Measurements from ENCODE around the gene BPIFA3. TPM values are rescaled to one million over a fixed set of nuclear protein-coding genes. Genes with fewer than 3 reads are reported as not detected.

BPIFA3 gene
- total RNA-seq, 1 donor from 2014 or later, result not detected

DNA sequence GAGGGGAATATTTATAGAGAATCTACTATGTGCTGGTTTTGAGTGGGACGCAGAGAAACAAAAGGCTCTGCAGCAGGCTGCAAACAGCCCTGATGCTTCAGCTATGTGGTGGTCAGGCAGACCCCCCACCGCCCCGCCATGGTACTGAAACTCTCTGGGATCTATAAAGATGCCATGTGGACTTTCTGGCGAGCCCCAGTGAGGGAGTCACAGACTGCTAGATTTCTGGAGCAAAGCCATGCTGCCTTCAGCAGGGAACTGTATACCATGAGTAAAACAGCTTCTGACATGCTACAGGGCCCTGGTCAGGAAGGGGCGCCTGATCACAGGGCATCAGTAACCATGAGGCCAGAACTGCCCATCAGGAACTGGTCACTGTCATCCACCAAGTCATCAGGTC, 46.6 kb downstream of the BPIFA3 start:
- Mint-ChIP-seq H3K27me3 (ENCODE audit: insufficient read depth, low read depth) (peaks cover 2% of the 10 kb centered on the region), H3K9me3 (no peaks in the 10 kb centered on the region), H3K4me3 (no peak overlapping the region), H3K4me1 (no peaks in the 10 kb centered on the region), H3K27ac (no peak overlapping the region), H3K36me3 (no peaks in the 10 kb centered on the region)
- H3K36me3 ChIP-seq, result no peaks in the 10 kb centered on the region
- no peaks in the 10 kb centered on the region for H3K4me1 ChIP-seq
- no peak for DNase-seq (ENCODE audit: low spot score)
- TF ChIP-seq, protein P1, sequence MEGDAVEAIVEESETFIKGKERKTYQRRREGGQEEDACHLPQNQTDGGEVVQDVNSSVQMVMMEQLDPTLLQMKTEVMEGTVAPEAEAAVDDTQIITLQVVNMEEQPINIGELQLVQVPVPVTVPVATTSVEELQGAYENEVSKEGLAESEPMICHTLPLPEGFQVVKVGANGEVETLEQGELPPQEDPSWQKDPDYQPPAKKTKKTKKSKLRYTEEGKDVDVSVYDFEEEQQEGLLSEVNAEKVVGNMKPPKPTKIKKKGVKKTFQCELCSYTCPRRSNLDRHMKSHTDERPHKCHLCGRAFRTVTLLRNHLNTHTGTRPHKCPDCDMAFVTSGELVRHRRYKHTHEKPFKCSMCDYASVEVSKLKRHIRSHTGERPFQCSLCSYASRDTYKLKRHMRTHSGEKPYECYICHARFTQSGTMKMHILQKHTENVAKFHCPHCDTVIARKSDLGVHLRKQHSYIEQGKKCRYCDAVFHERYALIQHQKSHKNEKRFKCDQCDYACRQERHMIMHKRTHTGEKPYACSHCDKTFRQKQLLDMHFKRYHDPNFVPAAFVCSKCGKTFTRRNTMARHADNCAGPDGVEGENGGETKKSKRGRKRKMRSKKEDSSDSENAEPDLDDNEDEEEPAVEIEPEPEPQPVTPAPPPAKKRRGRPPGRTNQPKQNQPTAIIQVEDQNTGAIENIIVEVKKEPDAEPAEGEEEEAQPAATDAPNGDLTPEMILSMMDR (IDR thresholded peaks at IDR 0.05), result no peak
- no peaks in the 10 kb centered on the region for H3K9me3 ChIP-seq (ENCODE audit: low read depth)
- no peaks in the 10 kb centered on the region for H3K27me3 ChIP-seq
- no peaks in the 10 kb centered on the region for H3K79me2 ChIP-seq (ENCODE audit: low read depth)
- H4K20me1 ChIP-seq (ENCODE audit: low read depth), result no peaks in the 10 kb centered on the region
- no peak overlapping the region for H3K4me2 ChIP-seq
- H2AFZ ChIP-seq (replicated peaks), result no peak overlapping the region
- H3K4me3 ChIP-seq, result no peak overlapping the region
- no peaks in the 10 kb centered on the region for H3F3A ChIP-seq (ENCODE audit: low read depth)
- H3K27ac ChIP-seq, result no peak overlapping the region
- no peak overlapping the region for H3K9ac ChIP-seq

DNA sequence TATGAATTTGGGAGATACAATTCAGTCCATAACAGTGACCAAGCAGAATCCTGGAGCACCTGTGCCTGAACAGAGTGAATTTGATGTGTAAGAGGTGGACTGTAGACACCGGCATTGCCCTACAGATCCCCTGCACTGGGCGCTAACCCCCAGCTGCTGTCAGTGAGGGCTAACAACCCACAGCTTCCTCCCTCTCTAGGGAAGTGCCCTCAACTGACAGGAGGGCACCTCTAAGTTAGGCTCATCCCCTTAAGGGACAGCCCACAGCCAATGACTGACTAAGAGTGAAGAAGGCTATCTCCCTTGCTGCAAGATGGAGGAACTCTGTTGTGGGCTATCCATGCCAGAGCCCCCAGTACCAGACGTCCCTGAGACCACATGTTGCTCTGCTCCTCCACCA, 50.5 kb downstream of the BPIFA3 start:
- H3K9me3 ChIP-seq (ENCODE audit: low read depth), result no peaks in the 10 kb centered on the region
- H2AFZ ChIP-seq (replicated peaks), result no peak overlapping the region
- H4K20me1 ChIP-seq (ENCODE audit: low read depth), result no peaks in the 10 kb centered on the region
- no peaks in the 10 kb centered on the region for H3K4me1 ChIP-seq
- H3F3A ChIP-seq (ENCODE audit: low read depth), result no peaks in the 10 kb centered on the region
- no peaks in the 10 kb centered on the region for H3K4me1 Mint-ChIP-seq
- DNase-seq (ENCODE audit: low spot score), result no peak
- H3K9ac ChIP-seq, result no peak overlapping the region
- H3K36me3 ChIP-seq, result no peaks in the 10 kb centered on the region
- no peak overlapping the region for H3K4me2 ChIP-seq
- TF ChIP-seq, protein P1 (IDR thresholded peaks at IDR 0.05), result no peak
- H3K4me3 ChIP-seq, result no peak overlapping the region
- H3K36me3 Mint-ChIP-seq, result no peaks in the 10 kb centered on the region
- no peaks in the 10 kb centered on the region for H3K9me3 Mint-ChIP-seq
- no peak overlapping the region for H3K4me3 Mint-ChIP-seq
- no peaks in the 10 kb centered on the region for H3K79me2 ChIP-seq (ENCODE audit: low read depth)
- H3K27me3 Mint-ChIP-seq (ENCODE audit: insufficient read depth, low read depth), result peaks cover 4% of the 10 kb centered on the region
- H3K27me3 ChIP-seq, result no peaks in the 10 kb centered on the region
- no peak overlapping the region for H3K27ac ChIP-seq
- no peak overlapping the region for H3K27ac Mint-ChIP-seq

DNA sequence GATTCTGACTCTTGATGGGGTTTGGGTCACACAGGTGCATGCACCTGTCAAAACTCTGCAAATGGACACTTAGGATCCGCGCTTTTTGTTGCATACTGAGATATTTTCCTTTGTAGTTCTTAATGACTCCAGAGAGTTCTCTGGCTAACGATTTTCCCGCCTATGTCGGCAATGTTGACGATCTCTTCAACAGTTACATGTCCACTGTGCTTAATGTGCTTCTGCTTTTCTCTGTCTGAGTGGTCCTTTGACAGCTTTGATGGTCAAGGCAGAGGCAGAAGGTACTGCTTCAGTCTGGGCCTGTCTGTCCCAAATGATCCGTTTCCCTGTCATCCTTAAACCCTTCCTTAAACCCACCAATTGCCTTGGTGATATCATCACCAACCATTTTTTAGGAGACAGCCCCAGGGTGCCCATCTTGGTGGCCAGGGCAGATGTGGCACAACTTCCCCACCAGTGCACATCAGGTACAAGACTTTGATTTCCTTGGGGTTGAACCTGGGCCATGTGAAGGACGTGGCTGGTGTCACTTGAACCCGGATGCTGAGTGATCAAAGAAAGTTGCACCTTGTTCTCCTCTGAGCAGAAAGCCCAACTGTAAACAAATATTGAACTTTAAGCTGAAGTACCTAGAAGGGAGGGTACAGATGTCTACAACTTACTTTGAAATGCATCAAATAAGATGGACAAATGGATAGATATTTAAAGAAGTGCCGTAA, 55.2 kb downstream of the BPIFA3 start:
- H3K36me3 ChIP-seq, result no peaks in the 10 kb centered on the region
- Mint-ChIP-seq H3K4me1 (peaks cover under 1% of the 10 kb centered on the region), H3K4me3 (no peak overlapping the region), H3K9me3 (no peaks in the 10 kb centered on the region), H3K27ac (no peak overlapping the region), H3K27me3 (ENCODE audit: insufficient read depth, low read depth) (peaks cover 10% of the 10 kb centered on the region), H3K36me3 (no peaks in the 10 kb centered on the region)
- H2AFZ ChIP-seq (replicated peaks), result no peak overlapping the region
- no peaks in the 10 kb centered on the region for H4K20me1 ChIP-seq (ENCODE audit: low read depth)
- no peaks in the 10 kb centered on the region for H3K27me3 ChIP-seq
- no peak overlapping the region for H3K9ac ChIP-seq
- H3K79me2 ChIP-seq (ENCODE audit: low read depth), result no peaks in the 10 kb centered on the region
- H3K4me1 ChIP-seq, result peaks cover under 1% of the 10 kb centered on the region
- no peaks in the 10 kb centered on the region for H3F3A ChIP-seq (ENCODE audit: low read depth)
- no peak for TF ChIP-seq EZH2 (IDR thresholded peaks at IDR 0.05)
- TF ChIP-seq, protein P1 (IDR thresholded peaks at IDR 0.05), result no peak
- no peak for TF ChIP-seq EZH2phosphoT487 (IDR thresholded peaks at IDR 0.05)
- no peaks in the 10 kb centered on the region for H3K9me3 ChIP-seq (ENCODE audit: low read depth)
- H3K4me3 ChIP-seq, result no peak overlapping the region
- DNase-seq (ENCODE audit: low spot score), result no peak
- H3K27ac ChIP-seq, result no peak overlapping the region
- H3K4me2 ChIP-seq, result no peak overlapping the region

All from neural progenitor cell (in vitro differentiated cells).